Measurements from ENCODE around the gene RPL41. TPM values are rescaled to one million over a fixed set of nuclear protein-coding genes. Genes with fewer than 3 reads are reported as not detected.
"Not testable (repeated sequence)": the region's sequence is repeated elsewhere in the genome, so short reads cannot be mapped to it uniquely, and the experiment has no call there.

Gene RPL41
- total RNA-seq, 1 donor from 2014 or later = 2,534 TPM

- no peak for DNase-seq (ENCODE audit: low spot score)
Measured at GRCh38 chr12:56154818-56155217, 38.4 kb downstream of the RPL41 start.

- no peak for DNase-seq (ENCODE audit: low spot score)
Measured at GRCh38 chr12:56155256-56155845, 38.9 kb downstream of the RPL41 start.

- DNase-seq (ENCODE audit: low spot score) = not testable (repeated sequence)
Measured at GRCh38 chr12:56156464-56157200, 40.2 kb downstream of the RPL41 start.

- peak; percentile 79 for DNase-seq (ENCODE audit: low spot score)
Measured at GRCh38 chr12:56157201-56158028, 41.0 kb downstream of the RPL41 start.

- peak; percentile 98 for DNase-seq (ENCODE audit: low spot score)
Measured at GRCh38 chr12:56158029-56158925, 41.8 kb downstream of the RPL41 start, which contains the start of gene MYL6. Gene MYL6, plus strand, starts transcription at chr12:56158359. Its CDS starts 43 bp downstream, at chr12:56158402.

- DNase-seq (ENCODE audit: low spot score) = peak; percentile 87
Measured at GRCh38 chr12:56158926-56159461, 42.6 kb downstream of the RPL41 start.

GRCh38 chr12:56159482-56160192 is 43.2 kb downstream of the RPL41 start:
- DNase-seq (ENCODE audit: low spot score) = no peak

GRCh38 chr12:56160193-56160763 is 43.8 kb downstream of the RPL41 start:
- DNase-seq (ENCODE audit: low spot score) = peak; percentile 36

GRCh38 chr12:56160894-56161689 is 44.7 kb downstream of the RPL41 start:
- DNase-seq (ENCODE audit: low spot score) = no peak

GRCh38 chr12:56161690-56162351 is 45.4 kb downstream of the RPL41 start:
- DNase-seq (ENCODE audit: low spot score) = no peak

GRCh38 chr12:56162468-56163290 is 46.2 kb downstream of the RPL41 start:
- no peak for DNase-seq (ENCODE audit: low spot score)

GRCh38 chr12:56163533-56164344 is 47.3 kb downstream of the RPL41 start:
- no peak for DNase-seq (ENCODE audit: low spot score)

GRCh38 chr12:56164345-56164729 is 47.9 kb downstream of the RPL41 start:
- DNase-seq (ENCODE audit: low spot score) = no peak

GRCh38 chr12:56165369-56165768 is 48.9 kb downstream of the RPL41 start:
- no peak for DNase-seq (ENCODE audit: low spot score)
